GM21737 (cell line): Measurements from ENCODE around the gene CFAP92.
A peak's percentile ranks its signal among the peaks of the same experiment; 100 is the strongest.

Experiments
- ATAC-seq: cut with Tn5 transposase; IDR thresholded peaks from one replicate; pipeline ENCODE4 v1.9.1; 2021; ENCODE audit warnings: mild to moderate bottlenecking, moderate library complexity; ENCODE audit not compliant: unreplicated experiment

The CFAP92 gene

DNA sequence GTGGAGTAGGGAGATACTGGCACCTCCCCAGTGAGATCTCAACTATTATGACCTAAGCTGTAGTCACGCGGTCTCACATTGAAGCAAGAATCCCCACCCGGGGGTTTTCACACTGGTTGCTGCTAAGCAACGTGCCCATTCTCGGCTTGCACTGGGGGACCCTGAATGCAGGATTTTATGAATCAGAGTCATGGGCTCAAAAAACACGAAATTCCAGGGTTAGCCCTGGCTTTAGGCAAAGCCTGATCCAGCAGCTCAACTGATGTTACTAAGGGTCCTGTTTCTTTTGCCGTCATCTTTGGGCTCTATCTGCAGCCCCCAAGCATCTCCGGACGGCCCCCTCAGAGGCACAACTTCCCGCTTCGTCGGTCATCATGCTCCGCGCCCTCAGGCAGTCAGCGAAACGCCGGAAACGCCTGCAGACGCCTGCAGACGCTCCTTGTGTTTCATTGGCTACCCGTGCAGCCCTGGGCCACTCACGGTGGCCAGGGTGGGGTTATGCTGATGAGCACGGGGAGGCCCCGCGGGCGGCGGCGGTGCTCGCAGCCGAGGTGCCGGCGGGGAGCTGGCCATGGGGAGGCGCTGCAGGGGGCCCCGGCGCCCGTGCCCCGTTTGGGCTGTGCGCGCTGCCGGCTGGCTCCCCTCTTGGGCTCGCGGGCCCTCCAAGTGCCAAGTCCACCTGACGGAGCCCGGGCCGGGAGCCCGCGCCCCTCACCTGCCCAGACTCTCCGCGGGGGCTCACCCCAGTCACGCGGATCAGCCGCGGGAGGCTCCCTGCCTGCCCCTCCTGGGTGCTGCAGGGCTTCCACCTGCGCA lies 33.1 kb upstream of the CFAP92 start:
- peak; percentile 97 for ATAC-seq

DNA sequence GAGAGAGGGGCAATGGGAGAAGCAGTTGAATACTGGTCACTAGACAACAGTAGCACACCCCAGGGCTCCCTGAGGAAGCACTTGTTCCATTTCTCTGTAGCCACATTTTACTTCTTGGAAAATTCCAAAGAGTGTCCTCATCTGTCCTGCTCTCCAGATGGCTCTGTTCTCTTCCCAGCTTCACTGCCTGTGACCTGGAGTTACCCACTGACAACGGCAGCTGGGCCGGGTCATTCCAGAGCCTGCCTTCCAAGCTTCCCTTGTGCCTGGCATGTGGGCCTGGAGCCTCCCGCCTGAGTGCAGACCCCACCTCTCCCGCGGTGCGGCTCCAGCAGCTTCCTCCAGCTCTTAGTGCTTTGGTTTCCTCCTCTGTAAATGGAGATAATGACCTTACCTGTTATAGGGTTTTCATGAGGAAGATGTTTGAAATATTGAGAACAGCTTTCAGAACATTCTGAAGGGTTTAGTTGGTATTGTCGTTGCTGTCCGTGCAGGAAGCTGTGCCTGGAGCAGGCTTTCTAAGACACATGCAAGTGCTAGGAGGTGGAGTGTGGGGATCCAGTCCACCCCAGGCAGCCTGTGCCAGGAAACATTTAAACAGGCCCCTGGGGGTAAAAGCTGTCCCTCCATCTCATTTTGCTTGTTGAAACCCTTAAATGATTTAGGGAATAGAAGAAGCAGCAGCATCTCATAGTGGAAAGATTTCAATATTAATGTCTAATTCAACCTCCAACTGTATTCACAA lies 32.0 kb upstream of the CFAP92 start:
- no peak for ATAC-seq

DNA sequence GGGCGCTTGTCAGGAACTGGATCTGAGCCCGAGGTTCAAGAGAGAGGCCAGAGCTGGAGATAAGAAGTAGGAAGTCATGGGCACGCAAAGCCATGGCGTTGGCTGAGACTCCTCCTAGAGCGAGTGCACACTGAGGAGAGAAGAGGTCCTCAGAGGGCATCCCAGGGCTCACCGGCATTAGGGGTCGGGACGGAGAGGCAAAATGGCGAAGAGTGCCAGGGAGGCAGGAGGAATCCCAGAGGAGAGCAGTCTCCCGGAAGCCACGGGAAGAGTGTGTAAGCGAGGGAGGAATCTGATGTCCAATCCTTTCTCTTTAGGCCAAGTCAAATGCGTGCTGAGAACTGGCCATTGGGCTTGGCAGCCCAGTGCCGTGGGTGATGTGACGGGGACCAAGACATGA lies 31.2 kb upstream of the CFAP92 start:
- no peak for ATAC-seq

DNA sequence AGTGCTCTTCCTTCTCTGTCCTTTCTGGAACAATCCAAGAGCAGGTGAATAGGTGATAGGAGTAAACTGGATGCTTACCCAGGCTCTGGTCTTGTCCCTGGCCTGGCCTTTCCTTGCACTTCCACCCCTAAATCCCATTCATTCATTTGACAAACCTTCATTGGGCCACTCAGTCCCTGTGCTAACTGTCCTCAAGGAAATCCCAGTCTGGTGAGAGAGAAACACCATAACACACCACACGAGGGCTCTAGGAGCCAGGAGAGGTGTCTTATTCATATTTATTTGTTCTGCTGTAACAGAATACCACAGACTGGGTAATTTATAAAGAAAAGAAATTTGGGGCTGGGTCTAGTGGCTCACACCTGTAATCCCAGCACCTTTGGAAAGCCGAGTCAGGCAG lies 30.0 kb upstream of the CFAP92 start:
- no peak for ATAC-seq

DNA sequence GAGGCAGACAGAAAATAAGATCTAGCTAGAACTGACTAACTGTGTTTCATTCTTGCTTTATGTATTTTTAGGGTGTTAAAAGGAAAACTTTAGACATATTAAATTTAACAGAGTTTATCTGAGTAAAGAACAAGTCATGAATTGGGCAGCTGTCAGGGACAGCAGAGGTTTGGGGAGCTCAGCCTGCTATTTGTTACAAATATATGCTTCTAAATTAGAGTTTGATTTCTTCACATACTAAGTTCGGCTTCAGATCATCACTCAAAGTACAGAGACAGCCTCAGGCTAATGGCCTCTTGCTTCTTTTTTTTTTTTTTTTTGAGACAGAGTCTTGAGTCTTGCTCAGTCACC lies 29.1 kb upstream of the CFAP92 start:
- no peak for ATAC-seq

DNA sequence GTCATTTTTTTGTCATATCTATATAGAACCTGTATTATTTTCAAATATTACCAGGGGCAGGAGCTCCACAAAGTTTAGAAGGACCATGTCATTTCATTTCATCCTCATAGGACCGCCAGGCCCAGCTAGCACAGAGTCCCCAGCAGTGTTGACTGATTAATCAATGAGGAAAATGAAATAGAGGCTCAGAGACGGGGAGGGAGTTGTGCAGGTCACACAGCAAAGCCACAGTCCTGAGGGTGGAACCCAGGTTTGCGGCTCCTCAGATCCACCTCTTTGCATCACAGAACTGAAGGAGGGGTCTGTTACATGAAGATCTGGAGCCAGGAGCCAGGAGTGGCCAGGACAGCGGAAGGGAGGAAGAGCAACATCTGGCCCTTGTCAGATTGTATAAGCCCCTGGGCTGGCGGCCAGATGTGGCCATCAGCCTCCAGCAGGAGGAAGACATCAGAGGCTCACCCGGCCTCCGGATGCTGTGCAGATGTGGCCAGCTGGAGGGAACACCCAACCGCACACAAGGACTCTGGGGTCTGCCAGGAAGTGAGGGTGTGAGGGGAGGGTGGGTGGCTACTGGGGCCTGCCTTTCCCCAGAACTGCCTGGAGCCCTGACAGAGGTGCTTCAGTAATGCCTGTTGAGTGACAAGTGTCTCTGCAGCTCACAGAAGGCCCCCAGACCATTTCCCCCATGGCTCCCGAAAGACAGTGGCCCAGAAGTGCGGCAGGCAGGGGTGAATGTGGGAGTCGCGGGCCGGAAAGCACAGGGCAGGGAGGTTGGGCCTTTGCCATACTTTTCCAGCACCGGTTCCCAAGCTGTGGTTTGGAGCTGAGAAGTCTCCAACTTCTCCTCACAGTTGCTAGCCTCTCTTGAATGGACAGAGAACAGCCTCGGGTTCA lies 28.5 kb upstream of the CFAP92 start:
- ATAC-seq, result no peak

DNA sequence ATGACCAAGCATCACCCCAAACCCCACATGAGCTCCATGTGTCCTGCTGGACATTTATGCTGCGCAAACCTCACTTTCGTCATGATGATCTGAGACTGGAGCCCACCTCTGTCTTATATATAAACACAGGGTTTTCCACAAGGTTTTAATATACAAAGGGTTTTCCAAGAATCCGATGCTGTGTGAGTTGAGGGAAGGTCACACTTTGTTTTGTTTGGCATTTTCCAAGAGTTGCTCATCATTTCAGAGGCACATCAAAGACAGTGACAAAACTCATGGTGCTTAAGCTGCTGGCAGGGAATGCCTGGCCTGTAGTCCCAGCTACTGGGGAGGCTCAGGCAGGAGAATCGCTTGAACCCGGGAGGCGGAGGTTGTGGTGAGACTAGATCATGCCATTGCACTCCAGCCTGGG lies 27.3 kb upstream of the CFAP92 start:
- ATAC-seq, result no peak

DNA sequence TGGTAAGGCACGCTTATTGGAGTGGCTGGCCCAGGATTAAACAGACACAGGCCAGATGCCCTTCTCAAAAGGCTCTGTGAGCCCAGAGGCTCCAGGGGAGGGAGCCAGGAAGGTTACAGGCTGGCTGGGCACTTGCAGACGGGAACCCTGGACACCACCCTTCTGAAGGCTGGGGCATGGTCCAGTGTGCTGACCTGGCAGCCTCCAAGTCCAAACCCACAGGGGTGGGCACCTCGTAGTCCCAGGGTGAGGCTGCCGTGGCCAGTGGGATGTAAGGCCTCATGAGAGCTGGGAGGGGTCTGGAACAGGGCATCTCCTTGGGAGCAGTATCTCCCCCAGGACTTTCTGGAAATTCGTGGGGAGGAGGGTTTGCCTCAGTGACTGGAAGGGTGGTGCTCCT lies 26.8 kb upstream of the CFAP92 start:
- no peak for ATAC-seq

DNA sequence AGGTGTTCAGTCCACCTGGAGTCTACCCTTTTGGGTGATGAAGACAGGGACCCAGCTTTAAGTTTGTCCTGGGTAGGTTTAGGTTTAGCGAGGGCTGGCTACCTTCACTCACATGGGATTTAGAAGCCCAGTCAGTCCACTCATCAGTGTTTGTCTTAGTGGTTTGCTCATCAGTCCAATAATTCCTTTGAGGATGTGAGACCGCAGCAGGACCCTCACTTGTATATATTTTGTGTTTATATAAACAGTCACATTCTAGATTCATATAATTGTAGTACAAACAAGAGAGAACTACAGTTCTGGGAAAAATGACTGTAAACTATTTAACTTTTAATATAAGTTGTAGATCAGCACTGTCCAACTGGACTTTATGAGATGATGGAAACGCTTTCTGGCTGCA lies 25.4 kb upstream of the CFAP92 start:
- ATAC-seq, result no peak

DNA sequence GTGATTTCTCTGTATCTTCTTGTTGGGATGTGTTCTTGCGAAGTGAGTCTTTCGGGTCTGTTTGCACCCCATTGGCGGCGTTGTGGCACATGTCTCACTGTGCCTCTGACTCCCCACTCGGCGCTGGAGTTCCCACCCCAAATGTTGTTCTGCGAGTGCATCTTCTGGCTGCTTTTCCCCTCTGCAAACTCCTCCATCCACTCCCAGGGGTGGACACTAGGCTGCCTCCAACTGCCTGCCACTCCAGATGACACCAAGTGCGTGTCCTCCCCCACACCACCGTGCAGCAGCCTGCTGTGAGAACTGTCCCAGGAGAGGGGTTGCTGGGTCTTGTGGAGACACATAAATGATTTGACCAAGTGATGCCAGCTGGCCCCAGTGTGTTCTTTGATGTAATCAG lies 24.9 kb upstream of the CFAP92 start:
- ATAC-seq, result no peak

DNA sequence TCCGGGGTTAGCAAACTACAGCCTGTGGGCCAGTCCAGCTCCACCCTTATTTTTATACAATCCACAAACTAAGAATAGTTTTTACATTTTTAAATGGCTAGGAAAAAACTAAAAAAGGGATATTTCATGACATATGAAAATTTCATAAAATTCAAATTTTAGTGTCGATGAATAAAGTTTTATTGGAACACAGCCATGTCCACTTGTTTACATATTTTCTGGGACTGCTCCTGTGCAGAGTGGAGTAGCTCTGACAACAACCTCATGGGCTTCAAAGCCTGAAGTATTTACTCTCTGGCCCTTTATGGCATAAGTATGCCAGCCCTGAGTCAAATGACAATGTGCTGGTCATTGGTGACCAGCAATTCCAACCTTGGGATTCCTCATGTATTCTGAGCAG lies 24.4 kb upstream of the CFAP92 start:
- no peak for ATAC-seq

DNA sequence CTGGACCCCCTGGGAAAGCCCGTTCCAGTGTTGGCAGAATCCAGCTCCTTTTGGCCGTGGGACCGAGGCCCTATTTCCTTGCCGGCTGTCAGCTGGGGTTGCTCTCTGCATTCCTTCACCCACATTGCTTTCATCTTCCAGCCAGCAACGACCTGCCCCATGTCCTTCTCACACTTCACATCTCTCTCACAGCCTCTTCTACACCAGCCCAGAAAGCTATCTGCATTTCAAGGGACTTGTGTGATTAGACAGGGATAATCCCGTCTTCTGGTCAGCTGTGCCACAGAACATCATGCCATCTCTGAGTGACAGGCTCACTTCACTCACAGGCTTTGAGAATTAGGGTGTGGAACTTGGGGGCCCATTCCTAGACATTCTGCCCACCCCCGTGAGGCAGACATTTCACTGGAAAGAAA lies 23.6 kb upstream of the CFAP92 start:
- no peak for ATAC-seq

DNA sequence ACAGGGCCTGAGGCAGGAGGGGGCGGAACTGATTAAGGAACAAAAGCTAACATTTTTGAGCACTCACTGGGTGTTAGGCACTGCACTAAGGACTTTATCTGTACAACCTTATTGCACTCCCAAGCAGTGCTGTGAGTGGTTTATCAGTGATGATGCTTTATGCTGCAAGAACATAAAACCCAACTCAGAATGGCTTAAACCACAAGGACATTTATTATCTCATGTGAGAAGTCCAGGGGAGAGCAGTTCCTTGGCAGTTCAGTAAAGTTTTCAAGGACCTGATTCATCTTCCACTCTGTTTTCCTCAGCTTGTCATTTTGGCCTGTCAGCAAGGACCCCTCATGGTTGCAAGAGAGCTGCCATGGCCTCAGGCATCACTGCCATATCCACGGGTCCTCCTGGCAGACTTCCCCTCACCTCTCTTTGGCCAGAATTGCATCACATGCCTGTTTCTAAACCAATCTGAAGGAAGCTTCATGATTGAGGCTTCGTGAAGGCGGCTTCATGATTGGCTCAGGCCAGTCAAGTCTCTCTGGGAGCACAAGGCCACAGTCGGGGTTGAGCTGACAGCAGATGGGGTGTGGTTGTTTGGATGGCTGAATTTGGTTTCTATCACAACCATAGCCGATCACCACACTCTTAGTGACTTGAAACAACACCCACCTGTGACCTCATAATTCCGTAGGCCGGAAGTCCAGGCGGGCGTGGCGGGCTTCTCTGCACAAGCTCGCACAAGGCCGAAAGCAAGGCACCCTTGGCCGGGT lies 23.0 kb upstream of the CFAP92 start:
- no peak for ATAC-seq

DNA sequence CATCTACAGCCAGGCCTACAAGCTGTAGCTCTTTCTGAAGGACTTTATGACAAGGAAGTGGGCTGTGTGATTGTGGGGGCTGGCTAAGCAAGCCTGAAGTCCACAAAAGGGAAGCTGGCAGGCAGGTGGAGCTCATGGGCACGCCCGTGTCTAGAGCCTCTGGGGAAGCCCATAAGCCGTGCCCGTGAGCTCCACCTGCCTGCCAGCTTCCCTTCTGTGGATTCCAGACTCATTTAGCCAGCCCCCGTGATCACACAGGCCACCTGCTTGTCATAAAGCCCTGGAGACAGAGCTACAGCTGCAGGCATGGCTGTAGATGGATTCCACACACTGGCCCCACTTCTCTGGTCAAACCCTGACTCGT lies 22.5 kb upstream of the CFAP92 start:
- ATAC-seq, result no peak

DNA sequence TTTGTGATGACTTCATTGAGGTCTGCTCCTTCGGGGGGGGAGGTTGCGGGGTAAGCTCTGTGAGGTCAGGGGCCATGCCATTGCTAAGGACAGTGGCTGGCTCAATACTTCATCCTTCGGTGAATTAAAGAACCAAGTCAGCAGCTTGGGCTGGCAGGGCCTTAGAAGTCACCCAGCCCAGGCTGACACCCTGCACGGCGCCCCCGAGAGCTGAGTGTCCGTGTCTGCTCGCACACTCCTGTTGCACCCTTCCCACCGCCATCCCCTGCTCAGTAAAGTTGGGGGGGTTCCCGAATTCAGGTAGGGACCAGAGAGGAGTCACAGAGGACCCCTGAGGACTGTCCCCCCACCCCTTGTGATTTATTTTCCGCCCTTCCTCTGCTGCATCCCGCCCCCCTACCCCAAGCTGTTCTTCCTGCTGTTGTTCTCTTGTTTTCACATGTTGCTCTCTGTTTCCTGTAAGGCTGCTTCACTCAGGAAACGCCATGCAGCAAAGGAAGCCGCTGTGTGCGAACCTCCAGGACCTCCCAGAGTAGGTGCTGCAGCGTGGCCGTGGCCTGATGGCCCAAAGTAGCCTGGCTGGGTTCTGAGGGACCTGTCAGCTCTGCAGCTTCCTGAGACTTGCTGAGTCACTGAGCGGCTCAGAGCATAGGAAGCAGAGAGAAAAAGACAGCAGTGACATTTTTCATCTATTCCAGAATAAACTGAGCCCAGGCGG lies 21.7 kb upstream of the CFAP92 start:
- no peak for ATAC-seq

DNA sequence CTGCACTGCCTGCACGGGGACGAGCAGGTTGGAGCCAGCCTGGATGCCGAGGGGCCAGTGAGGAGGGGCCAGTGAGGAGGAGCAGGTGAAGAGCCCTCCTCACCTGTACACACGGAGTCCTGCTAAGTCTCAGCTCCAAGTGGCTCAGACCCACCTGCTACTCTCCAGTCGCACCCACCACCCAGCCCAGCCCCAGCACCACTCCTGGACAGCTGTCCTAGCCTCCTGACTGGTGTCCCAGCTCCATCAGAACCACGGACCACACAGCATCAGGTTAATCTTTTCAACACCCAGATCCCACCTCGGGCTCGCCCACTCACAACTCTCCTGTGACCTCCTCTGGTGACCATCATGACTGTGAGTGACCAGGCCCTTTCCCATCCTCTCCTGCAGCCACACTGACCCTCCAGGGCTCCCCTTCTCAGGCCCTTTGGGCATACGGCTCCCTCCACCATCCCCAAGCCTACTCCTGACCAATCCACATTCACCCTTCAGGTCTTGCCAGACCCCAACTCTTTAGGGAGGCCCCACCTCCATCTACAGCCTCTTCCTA lies 21.0 kb upstream of the CFAP92 start:
- no peak for ATAC-seq

DNA sequence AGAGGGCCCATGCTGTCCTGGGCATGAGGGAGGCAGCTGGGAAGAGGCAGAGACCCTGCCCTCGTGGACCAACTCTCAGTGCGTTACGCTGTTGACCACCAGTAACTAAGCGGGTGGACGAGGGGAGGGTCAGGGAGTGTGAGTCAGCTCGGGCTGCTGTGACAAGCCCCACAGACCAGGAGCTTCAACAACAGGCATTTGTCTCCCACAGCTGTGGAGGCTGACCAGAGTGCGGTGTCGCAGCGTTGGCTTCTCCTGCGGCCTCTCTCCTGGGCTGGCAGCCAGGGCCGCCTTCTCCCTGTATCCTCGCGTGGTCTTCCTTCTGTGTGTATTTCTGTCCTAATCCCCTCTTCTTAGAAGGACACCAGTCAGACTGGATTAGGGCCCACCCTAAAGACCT lies 20.3 kb upstream of the CFAP92 start:
- no peak for ATAC-seq

DNA sequence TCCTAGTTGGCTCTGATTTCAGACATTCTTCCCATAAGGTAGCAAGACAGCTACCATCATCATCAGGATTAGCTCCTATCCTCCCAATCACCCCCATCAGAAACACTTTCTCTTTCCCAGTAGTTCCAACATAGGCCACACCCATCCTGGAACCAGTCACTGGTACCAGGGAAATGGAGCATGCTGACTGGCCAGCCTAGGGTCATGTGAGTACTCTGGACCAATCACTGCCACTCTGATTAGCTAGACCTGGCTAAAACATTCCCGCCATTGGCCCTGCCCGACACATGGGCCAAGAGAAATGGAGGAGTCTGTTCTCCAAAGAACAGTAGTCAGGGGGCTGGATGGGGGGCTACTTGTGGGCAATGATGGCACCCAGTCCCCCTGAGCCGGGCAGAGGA lies 19.6 kb upstream of the CFAP92 start:
- ATAC-seq, result no peak

DNA sequence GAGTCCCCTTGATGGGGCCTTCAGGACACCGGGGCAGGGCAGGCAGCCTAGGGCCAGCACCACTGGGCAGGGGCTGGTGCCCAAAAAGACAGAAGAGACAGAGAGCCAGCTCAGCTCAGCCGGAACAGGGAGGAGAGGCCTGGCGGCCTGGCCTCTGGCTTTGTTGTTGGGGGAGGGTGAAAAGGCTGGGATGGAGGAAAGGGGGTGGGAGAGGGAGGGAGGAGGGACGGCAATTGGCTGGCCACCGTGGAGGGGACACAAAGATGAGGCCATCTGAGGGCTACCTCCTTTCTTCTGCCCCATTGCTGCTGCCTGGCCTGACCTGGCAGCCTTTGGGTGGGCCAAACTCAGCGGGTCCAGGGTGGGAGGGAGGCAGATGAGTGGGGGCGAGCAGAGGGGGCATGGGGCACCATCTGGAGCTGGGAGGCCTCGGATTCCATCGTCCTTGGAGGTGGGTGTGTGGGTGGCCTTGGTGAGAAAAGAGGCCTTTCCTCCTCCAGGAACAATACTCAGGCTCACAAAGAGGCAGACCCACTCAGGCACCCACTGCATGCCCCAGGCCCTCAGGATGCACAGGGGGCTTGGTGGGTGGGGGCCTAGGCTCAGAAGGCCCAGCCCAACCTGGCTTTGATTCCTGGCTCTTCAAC lies 16.6 kb upstream of the CFAP92 start:
- no peak for ATAC-seq
